ENCODE data around the gene ADCY9. TPM values are rescaled to one million over a fixed set of nuclear protein-coding genes. Genes with fewer than 3 reads are reported as not detected.

The ADCY9 gene
- total RNA-seq, 1 donor from 2014 or later: 6.7 TPM

DNA sequence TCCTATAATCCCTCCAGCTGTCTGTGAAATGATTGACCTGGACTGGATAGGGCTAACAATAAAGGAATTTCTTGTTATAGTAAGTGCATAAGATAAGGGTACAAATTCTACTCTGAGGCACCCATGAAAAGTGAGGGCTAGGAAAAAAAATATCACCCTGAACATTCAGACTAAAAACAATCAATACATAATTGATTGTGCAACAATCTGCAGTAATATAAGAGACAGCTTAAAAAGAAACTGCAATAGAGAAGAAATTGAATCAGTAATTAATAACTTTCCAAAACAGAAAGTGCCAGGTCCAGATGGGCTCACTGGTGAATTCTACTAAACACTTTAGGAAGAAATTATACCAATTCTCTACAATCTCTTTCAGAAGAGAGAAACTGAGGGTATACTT lies 191.5 kb downstream of the ADCY9 start:
- no peak for DNase-seq (ENCODE audit: low read depth in 2 of 2)

GRCh38 chr16:3922241-3922640 lies 194.0 kb downstream of the ADCY9 start:
- DNase-seq (ENCODE audit: low read depth in 2 of 2): no peak

GRCh38 chr16:3920206-3920605 lies 196.0 kb downstream of the ADCY9 start:
- no peak for DNase-seq (ENCODE audit: low read depth in 2 of 2)

DNA sequence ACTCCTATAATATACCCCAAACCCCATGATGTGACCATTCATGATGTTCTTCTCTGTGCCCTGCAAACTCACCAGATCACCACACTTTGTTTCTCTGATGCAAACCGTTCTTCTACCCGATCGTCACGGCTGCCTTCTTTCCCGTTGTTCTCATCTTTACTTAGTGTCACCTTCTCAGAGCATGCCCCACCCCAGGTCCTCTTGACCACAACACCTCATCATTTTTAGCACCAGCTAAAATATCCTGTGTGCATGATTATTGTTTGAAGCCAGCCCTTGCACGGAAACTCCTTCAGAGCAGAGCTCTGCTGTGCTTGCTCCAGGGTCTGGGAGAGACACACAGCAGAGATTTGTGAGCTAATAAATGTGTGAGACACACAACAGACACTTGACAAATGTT lies 196.8 kb downstream of the ADCY9 start:
- no peak for DNase-seq (ENCODE audit: low read depth in 2 of 2)

DNA sequence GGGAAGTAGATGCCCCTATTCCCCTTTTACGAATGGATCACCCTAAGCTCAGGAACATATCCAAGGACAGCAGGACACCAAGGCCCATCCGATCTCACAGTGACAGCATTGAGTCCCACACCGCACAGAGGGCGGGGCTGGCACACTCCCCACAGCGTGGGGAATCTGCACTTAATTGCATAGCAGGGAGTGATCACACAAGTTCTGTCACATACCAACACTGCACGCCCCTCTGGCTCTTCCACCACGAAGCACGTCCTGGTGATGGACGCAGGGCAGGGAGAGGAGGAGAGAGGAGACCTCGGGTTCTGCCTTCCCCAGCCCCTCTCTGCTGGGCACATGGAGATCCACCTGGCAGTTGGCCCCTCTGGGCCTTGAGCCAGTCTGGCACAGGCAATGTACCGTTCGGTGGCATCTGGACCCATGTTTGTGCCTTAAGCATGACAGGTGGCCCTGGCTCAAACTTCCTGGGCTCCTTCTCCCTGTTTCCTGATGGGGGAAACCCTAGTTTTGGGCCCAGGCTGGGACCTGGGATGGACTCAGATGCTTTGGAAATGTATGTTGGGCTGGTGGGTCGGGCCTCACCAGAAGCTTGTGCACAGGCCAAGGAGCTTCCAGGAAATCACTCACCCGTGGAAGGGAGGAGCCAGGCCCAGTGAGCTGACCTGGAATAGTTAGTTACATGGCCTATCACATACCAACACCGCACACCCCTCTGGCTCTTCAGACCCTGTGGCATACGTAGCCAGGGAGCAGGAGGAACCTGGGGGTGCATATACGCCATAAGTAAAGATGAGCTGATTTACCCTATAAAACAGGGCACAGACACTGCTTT lies 200.6 kb downstream of the ADCY9 start:
- no peak for DNase-seq (ENCODE audit: low read depth in 2 of 2)

DNA sequence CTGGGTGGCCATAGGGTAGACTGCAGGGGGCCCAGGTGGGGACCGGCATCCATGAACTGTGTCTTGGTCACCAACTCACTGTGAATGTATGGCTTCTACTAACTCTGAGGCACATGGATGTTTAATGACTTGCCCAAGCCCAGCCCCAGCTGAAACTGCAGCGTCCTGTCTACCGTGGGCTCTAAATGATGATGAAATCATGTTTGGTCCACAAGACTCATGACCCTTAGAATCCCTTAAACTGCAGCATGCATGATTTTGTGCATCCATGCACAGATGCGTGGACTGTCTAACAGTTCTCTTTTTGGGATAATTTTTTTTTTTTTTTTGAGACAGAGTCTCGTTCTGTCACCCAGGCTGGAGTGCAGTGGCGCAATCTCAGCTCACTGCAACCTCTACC lies 203.3 kb downstream of the ADCY9 start:
- no peak for DNase-seq (ENCODE audit: low read depth in 2 of 2)

Other genes with a start within 250 kb of the ADCY9 start
- 7.8 and 16.4 TPM in 2 replicates for gene CREBBP, start 235.7 kb downstream of the ADCY9 start, total RNA-seq
- under 0.01 and 0.13 TPM in 2 replicates for gene SRL, start 125.6 kb upstream of the ADCY9 start, total RNA-seq
- gene TFAP4, start 156.6 kb upstream of the ADCY9 start, total RNA-seq: 3.9 and 4.9 TPM in 2 replicates
- gene GLIS2, start 199.6 kb upstream of the ADCY9 start, total RNA-seq: 0.38 and 0.39 TPM in 2 replicates
- gene PAM16, start 234.9 kb upstream of the ADCY9 start, total RNA-seq: 12.5 and 19.8 TPM in 2 replicates